Sigmoid colon (tissue), 4 donors: Measurements from ENCODE around the gene EIF4H.

ENCODE experiments used
- EP300 ChIP-seq, 4 donors: sonication (generic); formaldehyde crosslinking; IDR thresholded peaks; one replicate each; pipeline ENCODE4 v1.6.1; 2017; ENCODE audit warnings: antibody characterized with exemption in 4 of 4
- POLR2AphosphoS5 ChIP-seq, 4 donors: sonication (generic); formaldehyde crosslinking; IDR thresholded peaks; one replicate each; pipeline ENCODE4 v1.6.1; 2017; ENCODE audit warnings: antibody characterized with exemption in 4 of 4
- TF ChIP-seq, protein P1 (sequence below), 4 experiments: fragments of 450-650 bp in 3 of 4; fragments of 200-600 bp in 1 of 4; IDR thresholded peaks; one replicate each; pipeline ENCODE4 v1.5.1; 2016 to 2019; ENCODE audit warnings: antibody characterized with exemption in 4 of 4, mild to moderate bottlenecking in 3 of 4, moderate library complexity in 2 of 4

DNA sequence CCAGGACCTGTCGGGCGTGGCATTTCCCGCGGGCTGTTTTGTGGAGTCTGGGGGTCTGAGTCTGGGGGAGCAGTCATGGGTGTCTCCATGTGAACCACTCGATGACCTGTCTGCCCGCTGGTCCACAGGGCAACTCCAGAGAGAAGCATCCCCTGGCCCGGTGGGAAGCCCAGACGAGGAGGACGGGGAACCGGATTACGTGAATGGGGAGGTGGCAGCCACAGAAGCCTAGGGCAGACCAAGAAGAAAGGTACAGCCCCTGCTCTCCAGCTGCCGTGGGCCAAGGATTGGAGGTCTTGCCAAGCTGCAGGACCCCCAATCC is 50.3 kb downstream of the EIF4H start:
- TF ChIP-seq POLR2AphosphoS5 (IDR thresholded peaks at IDR 0.05) = no peak
- TF ChIP-seq, protein P1, sequence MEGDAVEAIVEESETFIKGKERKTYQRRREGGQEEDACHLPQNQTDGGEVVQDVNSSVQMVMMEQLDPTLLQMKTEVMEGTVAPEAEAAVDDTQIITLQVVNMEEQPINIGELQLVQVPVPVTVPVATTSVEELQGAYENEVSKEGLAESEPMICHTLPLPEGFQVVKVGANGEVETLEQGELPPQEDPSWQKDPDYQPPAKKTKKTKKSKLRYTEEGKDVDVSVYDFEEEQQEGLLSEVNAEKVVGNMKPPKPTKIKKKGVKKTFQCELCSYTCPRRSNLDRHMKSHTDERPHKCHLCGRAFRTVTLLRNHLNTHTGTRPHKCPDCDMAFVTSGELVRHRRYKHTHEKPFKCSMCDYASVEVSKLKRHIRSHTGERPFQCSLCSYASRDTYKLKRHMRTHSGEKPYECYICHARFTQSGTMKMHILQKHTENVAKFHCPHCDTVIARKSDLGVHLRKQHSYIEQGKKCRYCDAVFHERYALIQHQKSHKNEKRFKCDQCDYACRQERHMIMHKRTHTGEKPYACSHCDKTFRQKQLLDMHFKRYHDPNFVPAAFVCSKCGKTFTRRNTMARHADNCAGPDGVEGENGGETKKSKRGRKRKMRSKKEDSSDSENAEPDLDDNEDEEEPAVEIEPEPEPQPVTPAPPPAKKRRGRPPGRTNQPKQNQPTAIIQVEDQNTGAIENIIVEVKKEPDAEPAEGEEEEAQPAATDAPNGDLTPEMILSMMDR (IDR thresholded peaks at IDR 0.05) = no peak
- TF ChIP-seq EP300 (IDR thresholded peaks at IDR 0.05) = no peak
